Measurements from ENCODE around the gene NUP210L. TPM values are rescaled to one million over a fixed set of nuclear protein-coding genes. Genes with fewer than 3 reads are reported as not detected.

Gene NUP210L
- total and polyA plus RNA-seq, 2 of the 13 experiments (the other 11 are each of a cell fraction or from before 2014, with no cell fraction given) = not detected

DNA sequence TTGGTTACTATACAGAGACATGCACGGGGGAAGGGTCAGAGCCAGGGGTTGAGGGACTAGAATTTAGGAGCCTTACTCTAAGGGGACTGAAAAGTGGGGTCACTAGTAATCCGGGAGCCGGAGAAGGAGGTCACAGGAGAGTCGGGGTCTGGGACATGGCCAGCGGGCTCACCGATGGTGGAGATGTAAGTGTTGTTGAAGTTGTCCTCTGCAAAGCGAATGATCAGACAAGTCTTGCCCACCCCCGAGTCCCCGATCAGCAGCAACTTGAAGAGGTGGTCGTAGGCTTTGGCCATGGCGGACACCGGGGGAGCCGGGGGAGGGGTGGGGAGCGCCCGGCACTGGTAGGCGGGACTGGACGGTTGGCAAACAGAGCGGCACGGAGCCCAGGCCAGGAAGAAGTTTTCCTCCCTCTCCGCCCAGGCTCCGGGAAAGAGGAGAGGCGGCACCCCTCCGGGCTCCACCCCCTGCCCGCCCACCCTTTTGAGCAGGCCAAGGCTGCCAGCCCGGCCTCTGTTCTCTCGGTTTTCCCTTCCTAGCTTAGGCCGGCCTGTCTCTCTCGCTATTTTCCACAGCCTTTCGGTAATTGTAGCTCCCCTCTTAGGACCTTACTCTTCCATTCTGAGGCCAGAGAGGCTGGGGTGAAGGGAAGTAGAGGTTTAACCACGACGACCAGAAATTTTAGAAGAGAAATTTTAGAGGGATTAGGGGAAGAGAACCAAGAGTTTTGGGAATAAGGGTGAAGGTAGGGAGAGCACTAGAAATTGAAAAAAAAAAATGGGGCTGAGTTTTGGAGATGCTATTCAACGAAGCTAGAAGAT is 168.7 kb downstream of the NUP210L start, which contains the start of gene RAB13 (continued):
- TF ChIP-seq ZNF737 (CRISPR knock-in tag; IDR thresholded peaks at IDR 0.05; ENCODE audit: borderline replicate concordance) (no peak), ZNF670 (CRISPR knock-in tag; IDR thresholded peaks at IDR 0.05; ENCODE audit: borderline replicate concordance) (no peak), ZNF274 (CRISPR knock-in tag; IDR thresholded peaks at IDR 0.05) (no peak), HOXA9 (CRISPR knock-in tag; IDR thresholded peaks at IDR 0.05; ENCODE audit: borderline replicate concordance) (no peak), KDM4B (CRISPR knock-in tag; IDR thresholded peaks at IDR 0.05) (no peak), POLR2G (IDR thresholded peaks at IDR 0.05; ENCODE audit: low read depth, low read length) (peak; percentile 28; the same call in 1 of the 2 replicates), KAT7 (CRISPR knock-in tag; IDR thresholded peaks at IDR 0.05; ENCODE audit: borderline replicate concordance) (no peak), ZFY (CRISPR knock-in tag; IDR thresholded peaks at IDR 0.05) (peak; percentile 61), POLR2AphosphoS5 (IDR thresholded peaks at IDR 0.05; ENCODE audit: low read depth, low read length) (peak; percentile 52; the same call in 1 of the 2 replicates), PTBP1 (IDR thresholded peaks at IDR 0.05; ENCODE audit: low read depth, low read length, poor library complexity, severe bottlenecking) (no peak), MEIS2 (CRISPR knock-in tag; IDR thresholded peaks at IDR 0.05) (no peak), ISL2 (CRISPR knock-in tag; IDR thresholded peaks at IDR 0.05) (peak; percentile 45; the same call in 1 of the 2 replicates), SRY (CRISPR knock-in tag; IDR thresholded peaks at IDR 0.05) (no peak), ZNF724P (CRISPR knock-in tag; IDR thresholded peaks at IDR 0.05; ENCODE audit: borderline replicate concordance) (0 out of 2 replicates have a peak, but pooled peaks have one; percentile 29), ZNF441 (CRISPR knock-in tag; IDR thresholded peaks at IDR 0.05; ENCODE audit: borderline replicate concordance) (no peak; the same call in 1 of the 2 replicates), GABPB1 (CRISPR knock-in tag; IDR thresholded peaks at IDR 0.05) (peak; percentile 34; the same call in 1 of the 2 replicates), NAIF1 (CRISPR knock-in tag; IDR thresholded peaks at IDR 0.05; ENCODE audit: borderline replicate concordance) (0 out of 2 replicates have a peak, but pooled peaks have one; percentile 7), ZBTB38 (CRISPR knock-in tag; IDR thresholded peaks at IDR 0.05) (no peak), ZBTB7B (CRISPR knock-in tag; IDR thresholded peaks at IDR 0.05) (no peak), GABPA (IDR thresholded peaks at IDR 0.05; ENCODE audit: low read depth, low read length) (no peak), GABPA (CRISPR knock-in tag; IDR thresholded peaks at IDR 0.05; ENCODE audit: low read depth) (peak; percentile 8; the same call in 1 of the 2 replicates), GTF3A (CRISPR knock-in tag; conservative IDR thresholded peaks at IDR 0.05) (no peak)
- TF ChIP-seq, protein P1, sequence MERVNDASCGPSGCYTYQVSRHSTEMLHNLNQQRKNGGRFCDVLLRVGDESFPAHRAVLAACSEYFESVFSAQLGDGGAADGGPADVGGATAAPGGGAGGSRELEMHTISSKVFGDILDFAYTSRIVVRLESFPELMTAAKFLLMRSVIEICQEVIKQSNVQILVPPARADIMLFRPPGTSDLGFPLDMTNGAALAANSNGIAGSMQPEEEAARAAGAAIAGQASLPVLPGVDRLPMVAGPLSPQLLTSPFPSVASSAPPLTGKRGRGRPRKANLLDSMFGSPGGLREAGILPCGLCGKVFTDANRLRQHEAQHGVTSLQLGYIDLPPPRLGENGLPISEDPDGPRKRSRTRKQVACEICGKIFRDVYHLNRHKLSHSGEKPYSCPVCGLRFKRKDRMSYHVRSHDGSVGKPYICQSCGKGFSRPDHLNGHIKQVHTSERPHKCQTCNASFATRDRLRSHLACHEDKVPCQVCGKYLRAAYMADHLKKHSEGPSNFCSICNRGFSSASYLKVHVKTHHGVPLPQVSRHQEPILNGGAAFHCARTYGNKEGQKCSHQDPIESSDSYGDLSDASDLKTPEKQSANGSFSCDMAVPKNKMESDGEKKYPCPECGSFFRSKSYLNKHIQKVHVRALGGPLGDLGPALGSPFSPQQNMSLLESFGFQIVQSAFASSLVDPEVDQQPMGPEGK (CRISPR knock-in tag; IDR thresholded peaks at IDR 0.05) = peak; percentile 55
- TF ChIP-seq, protein P2, sequence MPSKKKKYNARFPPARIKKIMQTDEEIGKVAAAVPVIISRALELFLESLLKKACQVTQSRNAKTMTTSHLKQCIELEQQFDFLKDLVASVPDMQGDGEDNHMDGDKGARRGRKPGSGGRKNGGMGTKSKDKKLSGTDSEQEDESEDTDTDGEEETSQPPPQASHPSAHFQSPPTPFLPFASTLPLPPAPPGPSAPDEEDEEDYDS (CRISPR knock-in tag; IDR thresholded peaks at IDR 0.05) = 0 out of 2 replicates have a peak, but pooled peaks have one; percentile 14
- TF ChIP-seq, protein P3, sequence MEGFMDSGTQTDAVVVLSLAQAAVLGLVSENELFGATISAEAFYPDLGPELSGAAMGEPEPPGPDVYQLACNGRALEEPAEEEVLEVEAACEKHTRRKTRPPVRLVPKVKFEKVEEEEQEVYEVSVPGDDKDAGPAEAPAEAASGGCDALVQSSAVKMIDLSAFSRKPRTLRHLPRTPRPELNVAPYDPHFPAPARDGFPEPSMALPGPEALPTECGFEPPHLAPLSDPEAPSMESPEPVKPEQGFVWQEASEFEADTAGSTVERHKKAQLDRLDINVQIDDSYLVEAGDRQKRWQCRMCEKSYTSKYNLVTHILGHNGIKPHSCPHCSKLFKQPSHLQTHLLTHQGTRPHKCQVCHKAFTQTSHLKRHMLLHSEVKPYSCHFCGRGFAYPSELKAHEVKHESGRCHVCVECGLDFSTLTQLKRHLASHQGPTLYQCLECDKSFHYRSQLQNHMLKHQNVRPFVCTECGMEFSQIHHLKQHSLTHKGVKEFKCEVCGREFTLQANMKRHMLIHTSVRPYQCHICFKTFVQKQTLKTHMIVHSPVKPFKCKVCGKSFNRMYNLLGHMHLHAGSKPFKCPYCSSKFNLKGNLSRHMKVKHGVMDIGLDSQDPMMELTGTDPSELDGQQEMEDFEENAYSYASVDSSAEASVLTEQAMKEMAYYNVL (CRISPR knock-in tag; IDR thresholded peaks at IDR 0.05; ENCODE audit: borderline replicate concordance) = 0 out of 2 replicates have a peak, but pooled peaks have one; percentile 34
- TF ChIP-seq, protein P4, sequence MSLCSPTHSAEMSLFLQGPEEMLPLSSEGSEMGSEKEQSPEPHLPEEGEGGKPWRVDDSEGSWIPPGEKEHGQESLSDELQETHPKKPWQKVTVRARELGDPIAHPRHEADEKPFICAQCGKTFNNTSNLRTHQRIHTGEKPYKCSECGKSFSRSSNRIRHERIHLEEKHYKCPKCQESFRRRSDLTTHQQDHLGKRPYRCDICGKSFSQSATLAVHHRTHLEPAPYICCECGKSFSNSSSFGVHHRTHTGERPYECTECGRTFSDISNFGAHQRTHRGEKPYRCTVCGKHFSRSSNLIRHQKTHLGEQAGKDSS (CRISPR knock-in tag; IDR thresholded peaks at IDR 0.05; ENCODE audit: borderline replicate concordance, low read depth) = 0 out of 2 replicates have a peak, but pooled peaks have one; percentile 37

Measured in HepG2 (cell line).